Lower lobe of right lung (tissue), 2 donors: ENCODE data around the gene ZBTB9. TPM values are rescaled to one million over a fixed set of nuclear protein-coding genes. Genes with fewer than 3 reads are reported as not detected.

ENCODE experiments used
- ATAC-seq, 2 donors: fragments of 200-7000 bp; cut with Tn5 transposase; one replicate each; pipeline ENCODE4 v1.9.1; 2020 to 2022; ENCODE audit warnings: mild to moderate bottlenecking in 2 of 2, moderate library complexity in 2 of 2
- DNase-seq: peaks from one replicate; pipeline ENCODE4 v3.0.0-alpha.2; 2020
- H3K27ac ChIP-seq: fragments of 200-600 bp; one replicate; pipeline ENCODE4 v1.8.0; 2022
- H3K27me3 ChIP-seq: fragments of 200-600 bp; one replicate; pipeline ENCODE4 v1.8.0; 2022; ENCODE audit warnings: low read depth
- H3K36me3 ChIP-seq: fragments of 200-600 bp; one replicate; pipeline ENCODE4 v1.8.0; 2022; ENCODE audit warnings: mild to moderate bottlenecking
- H3K4me1 ChIP-seq: fragments of 200-600 bp; one replicate; pipeline ENCODE4 v1.8.0; 2022
- H3K4me3 ChIP-seq: fragments of 200-600 bp; one replicate; pipeline ENCODE4 v1.8.0; 2022; ENCODE audit warnings: mild to moderate bottlenecking
- H3K9me3 ChIP-seq: fragments of 200-600 bp; one replicate; pipeline ENCODE4 v1.8.0; 2022
- intact Hi-C: fragments of 100-400 bp; cut with DNase I; formaldehyde crosslinking; loops from one replicate; pipeline ENCODE4 v1.11.0; 2022
- total RNA-seq: library from RNA; stranded (reverse); fragmentation: NEBNext Ultra II Directional; extraction: Animal tissue kit (Norgen Biotek cat#: 25700); gene quantifications from one replicate; pipeline ENCODE4 v1.2.1, GENCODE V29; 2021
- TF ChIP-seq, protein P1 (sequence below): fragments of 200-600 bp; IDR thresholded peaks from one replicate; pipeline ENCODE4 v1.8.0; 2022; ENCODE audit warnings: antibody characterized with exemption, mild to moderate bottlenecking
- donor health status: DM: no; HTN: yes; CAD: no; lungs with severe emphysema.

The ZBTB9 gene
- total RNA-seq, 1 donor from 2014 or later: 9.5 TPM

DNA sequence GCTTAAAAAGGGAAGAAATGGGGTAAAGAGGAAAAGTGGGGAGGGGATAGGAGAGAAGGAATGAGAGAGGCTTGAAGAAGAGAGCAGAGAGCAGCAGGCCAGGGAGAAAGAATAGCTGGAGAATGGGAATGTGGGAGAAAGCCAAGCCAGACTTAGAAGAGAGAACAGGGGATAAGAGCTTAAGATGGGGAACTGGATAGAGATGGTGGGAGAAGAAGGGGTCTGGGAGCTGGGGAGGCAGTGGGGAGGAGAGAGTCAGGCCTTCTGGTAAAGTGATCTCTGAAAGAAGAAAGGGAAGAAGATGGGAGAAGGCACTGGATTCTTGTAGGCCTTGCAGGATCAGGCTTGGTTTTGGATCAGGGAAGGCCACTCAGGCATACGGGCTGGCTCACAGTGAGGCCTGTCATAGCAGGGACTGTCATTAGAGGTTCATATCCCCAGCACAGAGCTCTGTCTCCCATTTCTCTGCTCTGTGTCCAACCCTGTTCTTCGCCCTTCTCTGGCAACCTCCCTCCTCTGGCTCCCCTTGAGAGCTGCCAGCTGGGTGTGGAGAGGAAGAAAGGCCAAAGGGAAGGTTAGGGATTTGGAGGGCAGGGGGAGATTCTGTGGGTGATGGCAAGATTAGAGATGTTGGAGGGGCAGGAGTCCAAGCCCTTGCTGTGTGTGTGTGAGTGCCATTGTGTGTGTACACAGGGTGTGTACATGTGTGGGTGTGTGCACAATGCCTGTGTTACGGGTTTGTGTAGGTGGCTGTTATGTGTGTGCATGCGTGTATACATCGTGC is 25.2 kb upstream of the ZBTB9 start:
- TF ChIP-seq, protein P1, sequence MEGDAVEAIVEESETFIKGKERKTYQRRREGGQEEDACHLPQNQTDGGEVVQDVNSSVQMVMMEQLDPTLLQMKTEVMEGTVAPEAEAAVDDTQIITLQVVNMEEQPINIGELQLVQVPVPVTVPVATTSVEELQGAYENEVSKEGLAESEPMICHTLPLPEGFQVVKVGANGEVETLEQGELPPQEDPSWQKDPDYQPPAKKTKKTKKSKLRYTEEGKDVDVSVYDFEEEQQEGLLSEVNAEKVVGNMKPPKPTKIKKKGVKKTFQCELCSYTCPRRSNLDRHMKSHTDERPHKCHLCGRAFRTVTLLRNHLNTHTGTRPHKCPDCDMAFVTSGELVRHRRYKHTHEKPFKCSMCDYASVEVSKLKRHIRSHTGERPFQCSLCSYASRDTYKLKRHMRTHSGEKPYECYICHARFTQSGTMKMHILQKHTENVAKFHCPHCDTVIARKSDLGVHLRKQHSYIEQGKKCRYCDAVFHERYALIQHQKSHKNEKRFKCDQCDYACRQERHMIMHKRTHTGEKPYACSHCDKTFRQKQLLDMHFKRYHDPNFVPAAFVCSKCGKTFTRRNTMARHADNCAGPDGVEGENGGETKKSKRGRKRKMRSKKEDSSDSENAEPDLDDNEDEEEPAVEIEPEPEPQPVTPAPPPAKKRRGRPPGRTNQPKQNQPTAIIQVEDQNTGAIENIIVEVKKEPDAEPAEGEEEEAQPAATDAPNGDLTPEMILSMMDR: no peak
- intact Hi-C loops: no loop called here
- Histone ChIP-seq H3K9me3 (no peaks in the 10 kb centered on the region), H3K4me1 (peaks cover 59% of the 10 kb centered on the region), H3K27ac (peak overlapping the region; percentile 65), H3K4me3 (no peak overlapping the region), H3K27me3 (no peaks in the 10 kb centered on the region), H3K36me3 (no peaks in the 10 kb centered on the region)
- ATAC-seq (no peak), DNase-seq (no peak)

DNA sequence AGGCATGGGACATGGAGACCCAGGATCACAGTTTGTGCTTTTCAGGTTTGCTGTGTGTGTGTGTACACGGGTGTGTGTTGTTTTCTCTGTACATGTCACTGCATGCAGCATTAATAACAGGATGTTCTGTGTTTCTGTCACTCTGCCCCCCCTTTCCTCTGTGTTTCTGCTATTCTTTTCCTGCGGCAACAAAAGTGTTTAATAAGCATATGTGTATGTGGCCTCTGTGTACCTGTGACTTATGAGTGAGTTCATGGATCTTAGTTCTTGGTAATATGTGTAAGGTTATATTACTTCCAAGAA is 24.7 kb upstream of the ZBTB9 start:
- H3K27me3 ChIP-seq: no peaks in the 10 kb centered on the region
- intact Hi-C loops: no loop called here
- TF ChIP-seq, protein P1: no peak

GRCh38 chr6:33430334-33430733 is 24.0 kb upstream of the ZBTB9 start:
- Histone ChIP-seq H3K27ac (no peak overlapping the region), H3K4me3 (no peak overlapping the region), H3K27me3 (no peaks in the 10 kb centered on the region), H3K4me1 (peaks cover 50% of the 10 kb centered on the region), H3K9me3 (no peaks in the 10 kb centered on the region), H3K36me3 (peaks cover 4% of the 10 kb centered on the region)
- intact Hi-C loops: no loop called here
- TF ChIP-seq, protein P1: no peak
- DNase-seq (no peak), ATAC-seq (no peak)

More for the DNA sequence above, 24.7 kb upstream of the ZBTB9 start:
- H3K9me3 ChIP-seq: no peaks in the 10 kb centered on the region
- no peak overlapping the region for H3K4me3 ChIP-seq
- H3K27ac ChIP-seq: peak overlapping the region; percentile 65
- no peaks in the 10 kb centered on the region for H3K36me3 ChIP-seq
- peaks cover 54% of the 10 kb centered on the region for H3K4me1 ChIP-seq
- ATAC-seq (no peak), DNase-seq (no peak)

GRCh38 chr6:33430991-33431879 is 23.1 kb upstream of the ZBTB9 start:
- TF ChIP-seq, protein P1: no peak
- peaks cover 50% of the 10 kb centered on the region for H3K4me1 ChIP-seq
- DNase-seq (peak; percentile 71), ATAC-seq (peak; percentile 8 to 36)
- no peaks in the 10 kb centered on the region for H3K9me3 ChIP-seq
- H3K4me3 ChIP-seq: peak overlapping the region; percentile 10
- intact Hi-C loops: no loop called here
- H3K27me3 ChIP-seq: no peaks in the 10 kb centered on the region
- H3K27ac ChIP-seq: no peak overlapping the region
- H3K36me3 ChIP-seq: peaks cover 13% of the 10 kb centered on the region

- TF ChIP-seq, protein P1: no peak
- no peak for ATAC-seq
- Histone ChIP-seq H3K27me3 (no peaks in the 10 kb centered on the region), H3K4me1 (peaks cover 44% of the 10 kb centered on the region), H3K9me3 (no peaks in the 10 kb centered on the region), H3K36me3 (peaks cover 21% of the 10 kb centered on the region), H3K27ac (no peak overlapping the region), H3K4me3 (no peak overlapping the region)
- intact Hi-C loops: no loop called here
- DNase-seq: peak; percentile 39
Observed at GRCh38 chr6:33431880-33432541, 22.4 kb upstream of the ZBTB9 start.
